ENCODE measurements around the gene NECTIN4. TPM values are rescaled to one million over a fixed set of nuclear protein-coding genes. Genes with fewer than 3 reads are reported as not detected.

Gene NECTIN4
- total and polyA plus RNA-seq, 2 of the 13 experiments (the other 11 are each of a cell fraction or from before 2014, with no cell fraction given), result 5.9 to 12.4 TPM

DNA sequence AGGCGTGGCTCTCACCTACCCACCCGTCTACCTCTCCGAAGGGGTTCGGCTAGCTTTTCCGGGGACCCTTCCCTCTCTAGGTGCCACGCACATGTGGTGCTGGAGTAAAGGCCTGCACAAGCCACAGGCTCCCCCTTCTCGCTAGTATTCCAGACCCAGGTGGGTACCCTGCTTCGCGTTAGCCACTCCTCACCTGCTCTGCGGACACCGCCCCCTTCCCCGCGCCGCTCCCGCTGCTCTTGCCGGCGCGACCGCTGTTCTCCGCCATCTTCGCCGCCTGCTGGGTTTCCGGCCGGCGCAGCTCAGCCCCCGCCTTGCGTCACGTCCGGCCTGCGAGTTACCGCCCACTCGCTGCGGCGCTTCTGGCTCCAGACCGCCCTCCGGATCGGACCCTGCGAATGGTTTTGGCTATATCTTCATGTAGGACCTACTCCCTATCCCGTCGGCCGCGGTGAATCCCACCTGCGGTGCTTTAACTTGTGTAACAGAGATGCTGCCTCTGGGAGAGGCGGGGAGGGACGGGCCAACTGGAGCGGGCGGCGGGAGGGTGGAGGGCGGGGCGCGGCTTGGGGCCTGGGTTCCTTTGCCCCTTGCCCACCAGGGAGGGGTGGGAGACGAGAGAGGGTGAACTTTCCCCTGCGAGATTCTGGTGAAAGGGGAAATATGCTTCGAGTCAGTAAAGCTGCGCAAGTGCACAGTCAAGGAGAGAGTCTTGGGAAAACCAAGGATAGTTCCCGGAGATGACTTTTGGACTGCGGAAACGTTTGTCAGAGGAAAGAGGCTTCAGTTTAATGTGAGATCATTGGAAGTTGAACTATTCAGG is 28.6 kb upstream of the NECTIN4 start, which contains the start of the genes NIT1 and PFDN2 (continued):
- TF ChIP-seq ZNF577 (CRISPR knock-in tag; IDR thresholded peaks at IDR 0.05; ENCODE audit: borderline replicate concordance, low read depth) (0 out of 2 replicates have a peak, but pooled peaks have one; percentile 14), ASH2L (IDR thresholded peaks at IDR 0.05; ENCODE audit: insufficient read length, low read depth, low read length) (peak; percentile 87), SOX5 (CRISPR knock-in tag; IDR thresholded peaks at IDR 0.05; ENCODE audit: borderline replicate concordance) (peak; percentile 33; the same call in 1 of the 2 replicates), ZNF274 (CRISPR knock-in tag; IDR thresholded peaks at IDR 0.05) (peak; percentile 93), ZNF766 (CRISPR knock-in tag; IDR thresholded peaks at IDR 0.05; ENCODE audit: borderline replicate concordance) (peak; percentile 39; the same call in 1 of the 2 replicates), ZNF891 (CRISPR knock-in tag; IDR thresholded peaks at IDR 0.05) (peak; percentile 87), ZFP62 (CRISPR knock-in tag; IDR thresholded peaks at IDR 0.05) (0 out of 2 replicates have a peak, but pooled peaks have one; percentile 37), ISX (CRISPR knock-in tag; conservative IDR thresholded peaks at IDR 0.05) (no peak), SRY (CRISPR knock-in tag; IDR thresholded peaks at IDR 0.05) (peak; percentile 73), FOXJ3 (CRISPR knock-in tag; IDR thresholded peaks at IDR 0.05; ENCODE audit: borderline replicate concordance) (peak; percentile 42; the same call in 1 of the 2 replicates), HOXA5 (CRISPR knock-in tag; IDR thresholded peaks at IDR 0.05) (peak; percentile 82), POGZ (CRISPR knock-in tag; IDR thresholded peaks at IDR 0.05) (peak; percentile 61; the same call in 1 of the 2 replicates), ZNF275 (CRISPR knock-in tag; IDR thresholded peaks at IDR 0.05; ENCODE audit: borderline replicate concordance) (peak; percentile 71; the same call in 1 of the 2 replicates), ATF7-NPFF (CRISPR knock-in tag; IDR thresholded peaks at IDR 0.05; ENCODE audit: low read depth) (peak; percentile 81)
- TF ChIP-seq, protein P1, sequence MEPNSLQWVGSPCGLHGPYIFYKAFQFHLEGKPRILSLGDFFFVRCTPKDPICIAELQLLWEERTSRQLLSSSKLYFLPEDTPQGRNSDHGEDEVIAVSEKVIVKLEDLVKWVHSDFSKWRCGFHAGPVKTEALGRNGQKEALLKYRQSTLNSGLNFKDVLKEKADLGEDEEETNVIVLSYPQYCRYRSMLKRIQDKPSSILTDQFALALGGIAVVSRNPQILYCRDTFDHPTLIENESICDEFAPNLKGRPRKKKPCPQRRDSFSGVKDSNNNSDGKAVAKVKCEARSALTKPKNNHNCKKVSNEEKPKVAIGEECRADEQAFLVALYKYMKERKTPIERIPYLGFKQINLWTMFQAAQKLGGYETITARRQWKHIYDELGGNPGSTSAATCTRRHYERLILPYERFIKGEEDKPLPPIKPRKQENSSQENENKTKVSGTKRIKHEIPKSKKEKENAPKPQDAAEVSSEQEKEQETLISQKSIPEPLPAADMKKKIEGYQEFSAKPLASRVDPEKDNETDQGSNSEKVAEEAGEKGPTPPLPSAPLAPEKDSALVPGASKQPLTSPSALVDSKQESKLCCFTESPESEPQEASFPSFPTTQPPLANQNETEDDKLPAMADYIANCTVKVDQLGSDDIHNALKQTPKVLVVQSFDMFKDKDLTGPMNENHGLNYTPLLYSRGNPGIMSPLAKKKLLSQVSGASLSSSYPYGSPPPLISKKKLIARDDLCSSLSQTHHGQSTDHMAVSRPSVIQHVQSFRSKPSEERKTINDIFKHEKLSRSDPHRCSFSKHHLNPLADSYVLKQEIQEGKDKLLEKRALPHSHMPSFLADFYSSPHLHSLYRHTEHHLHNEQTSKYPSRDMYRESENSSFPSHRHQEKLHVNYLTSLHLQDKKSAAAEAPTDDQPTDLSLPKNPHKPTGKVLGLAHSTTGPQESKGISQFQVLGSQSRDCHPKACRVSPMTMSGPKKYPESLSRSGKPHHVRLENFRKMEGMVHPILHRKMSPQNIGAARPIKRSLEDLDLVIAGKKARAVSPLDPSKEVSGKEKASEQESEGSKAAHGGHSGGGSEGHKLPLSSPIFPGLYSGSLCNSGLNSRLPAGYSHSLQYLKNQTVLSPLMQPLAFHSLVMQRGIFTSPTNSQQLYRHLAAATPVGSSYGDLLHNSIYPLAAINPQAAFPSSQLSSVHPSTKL (CRISPR knock-in tag; IDR thresholded peaks at IDR 0.05), result peak; percentile 31
- TF ChIP-seq, protein P2, sequence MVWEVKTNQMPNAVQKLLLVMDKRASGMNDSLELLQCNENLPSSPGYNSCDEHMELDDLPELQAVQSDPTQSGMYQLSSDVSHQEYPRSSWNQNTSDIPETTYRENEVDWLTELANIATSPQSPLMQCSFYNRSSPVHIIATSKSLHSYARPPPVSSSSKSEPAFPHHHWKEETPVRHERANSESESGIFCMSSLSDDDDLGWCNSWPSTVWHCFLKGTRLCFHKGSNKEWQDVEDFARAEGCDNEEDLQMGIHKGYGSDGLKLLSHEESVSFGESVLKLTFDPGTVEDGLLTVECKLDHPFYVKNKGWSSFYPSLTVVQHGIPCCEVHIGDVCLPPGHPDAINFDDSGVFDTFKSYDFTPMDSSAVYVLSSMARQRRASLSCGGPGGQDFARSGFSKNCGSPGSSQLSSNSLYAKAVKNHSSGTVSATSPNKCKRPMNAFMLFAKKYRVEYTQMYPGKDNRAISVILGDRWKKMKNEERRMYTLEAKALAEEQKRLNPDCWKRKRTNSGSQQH (CRISPR knock-in tag; IDR thresholded peaks at IDR 0.05; ENCODE audit: low read depth), result peak; percentile 41; the same call in 1 of the 2 replicates

All from HepG2 (cell line).